Neutrophil (primary cell): ENCODE results near the gene GCN1.
A peak's percentile ranks its signal among the peaks of the same experiment; 100 is the strongest.

ENCODE experiments used
- H3K27ac ChIP-seq: fragments of 200-600 bp; sonication (generic); 2 replicates; pipeline ENCODE4 v1.5.1; 2016; ENCODE audit warnings: mild to moderate bottlenecking, moderate library complexity
- H3K27me3 ChIP-seq: fragments of 200-600 bp; sonication (generic); 2 replicates; pipeline ENCODE4 v1.6.0; 2016; ENCODE audit warnings: mild to moderate bottlenecking
- H3K36me3 ChIP-seq: fragments of 200-600 bp; sonication (generic); 2 replicates; pipeline ENCODE4 v1.5.1; 2017
- H3K4me1 ChIP-seq, 2 experiments: fragments of 200-600 bp in 1 of 2; sonication (generic) in 1 of 2; 1 replicate in 1 of 2; 2 replicates in 1 of 2; pipeline versions ENCODE4 v1.5.1 to v1.6.1; 2013 to 2016; ENCODE audit warnings: low read depth in 1 of 2, low read length in 1 of 2, mild to moderate bottlenecking in 1 of 2, moderate library complexity in 1 of 2; ENCODE audit not compliant: control insufficient read depth in 1 of 2, insufficient read depth in 1 of 2
- H3K4me3 ChIP-seq, 2 experiments: fragments of 200-600 bp in 1 of 2; sonication (generic) in 1 of 2; 1 replicate in 1 of 2; 2 replicates in 1 of 2; pipeline ENCODE4 v1.5.1; 2013 to 2016; ENCODE audit warnings: low read depth in 1 of 2, low read length in 1 of 2, mild to moderate bottlenecking in 1 of 2, moderate library complexity in 1 of 2
- H3K9me3 ChIP-seq: fragments of 200-600 bp; sonication (generic); 2 replicates; pipeline ENCODE4 v1.5.1; 2016
- TF ChIP-seq, protein P1 (sequence below): fragments of 200-600 bp; sonication (generic); IDR thresholded peaks from 2 replicates; pipeline ENCODE4 v1.5.1; 2016; ENCODE audit warnings: antibody characterized with exemption

GCN1 gene

DNA sequence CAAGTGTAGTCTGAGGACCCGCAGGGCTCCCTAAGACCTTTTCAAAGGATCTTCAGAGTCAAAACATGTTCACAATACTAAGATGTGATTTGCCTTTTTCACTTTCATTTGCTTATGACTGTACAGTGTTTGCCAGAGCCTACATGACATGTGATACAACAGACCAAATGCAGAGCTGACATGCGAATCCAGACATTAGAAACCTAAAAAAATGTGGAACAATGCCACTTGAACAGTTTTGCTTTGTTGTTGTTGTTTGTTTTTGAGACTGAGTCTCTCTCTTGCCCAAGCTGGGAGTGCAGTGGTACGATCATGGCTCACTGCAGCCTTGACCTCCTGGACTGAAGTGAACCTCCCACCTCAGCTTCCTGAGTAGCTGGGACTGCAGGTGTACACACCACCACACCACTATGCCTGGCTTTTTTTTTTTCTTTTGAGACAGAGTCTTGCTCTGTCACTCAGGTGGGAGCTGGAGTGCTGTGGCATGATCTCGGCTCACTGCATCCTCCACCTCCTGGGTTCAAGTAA lies 72.7 kb downstream of the GCN1 start:
- Histone ChIP-seq H3K36me3 (no peaks in the 10 kb centered on the region), H3K4me3 (no peak overlapping the region), H3K9me3 (no peaks in the 10 kb centered on the region), H3K27me3 (no peaks in the 10 kb centered on the region), H3K4me1 (peaks cover 31 to 32% of the 10 kb centered on the region in 2 experiments), H3K27ac (no peak overlapping the region)
- TF ChIP-seq, protein P1, sequence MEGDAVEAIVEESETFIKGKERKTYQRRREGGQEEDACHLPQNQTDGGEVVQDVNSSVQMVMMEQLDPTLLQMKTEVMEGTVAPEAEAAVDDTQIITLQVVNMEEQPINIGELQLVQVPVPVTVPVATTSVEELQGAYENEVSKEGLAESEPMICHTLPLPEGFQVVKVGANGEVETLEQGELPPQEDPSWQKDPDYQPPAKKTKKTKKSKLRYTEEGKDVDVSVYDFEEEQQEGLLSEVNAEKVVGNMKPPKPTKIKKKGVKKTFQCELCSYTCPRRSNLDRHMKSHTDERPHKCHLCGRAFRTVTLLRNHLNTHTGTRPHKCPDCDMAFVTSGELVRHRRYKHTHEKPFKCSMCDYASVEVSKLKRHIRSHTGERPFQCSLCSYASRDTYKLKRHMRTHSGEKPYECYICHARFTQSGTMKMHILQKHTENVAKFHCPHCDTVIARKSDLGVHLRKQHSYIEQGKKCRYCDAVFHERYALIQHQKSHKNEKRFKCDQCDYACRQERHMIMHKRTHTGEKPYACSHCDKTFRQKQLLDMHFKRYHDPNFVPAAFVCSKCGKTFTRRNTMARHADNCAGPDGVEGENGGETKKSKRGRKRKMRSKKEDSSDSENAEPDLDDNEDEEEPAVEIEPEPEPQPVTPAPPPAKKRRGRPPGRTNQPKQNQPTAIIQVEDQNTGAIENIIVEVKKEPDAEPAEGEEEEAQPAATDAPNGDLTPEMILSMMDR: no peak

DNA sequence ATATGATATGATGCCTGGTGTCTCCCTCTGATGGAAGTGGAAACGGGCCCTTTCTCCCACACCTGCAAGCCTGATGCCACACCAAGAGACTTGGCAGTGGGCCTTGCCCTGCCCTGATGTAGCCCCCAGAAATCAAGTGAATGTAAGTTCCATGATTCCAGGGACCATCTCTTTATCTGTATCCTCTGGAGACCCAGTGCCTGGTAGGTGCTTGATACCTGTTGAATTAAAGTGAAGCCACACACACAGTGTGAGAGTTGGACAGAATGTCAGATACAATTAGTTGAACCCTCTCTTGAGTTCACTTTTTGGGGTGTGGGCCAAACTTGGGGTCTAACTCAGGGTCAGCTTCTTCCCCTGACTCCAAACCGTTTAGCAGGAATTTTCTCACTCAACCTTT lies 73.2 kb downstream of the GCN1 start:
- Histone ChIP-seq H3K36me3 (no peaks in the 10 kb centered on the region), H3K4me3 (no peak overlapping the region), H3K4me1 (peaks cover 27 to 28% of the 10 kb centered on the region in 2 experiments), H3K27me3 (no peaks in the 10 kb centered on the region), H3K9me3 (no peaks in the 10 kb centered on the region), H3K27ac (no peak overlapping the region)
- TF ChIP-seq, protein P1: no peak

DNA sequence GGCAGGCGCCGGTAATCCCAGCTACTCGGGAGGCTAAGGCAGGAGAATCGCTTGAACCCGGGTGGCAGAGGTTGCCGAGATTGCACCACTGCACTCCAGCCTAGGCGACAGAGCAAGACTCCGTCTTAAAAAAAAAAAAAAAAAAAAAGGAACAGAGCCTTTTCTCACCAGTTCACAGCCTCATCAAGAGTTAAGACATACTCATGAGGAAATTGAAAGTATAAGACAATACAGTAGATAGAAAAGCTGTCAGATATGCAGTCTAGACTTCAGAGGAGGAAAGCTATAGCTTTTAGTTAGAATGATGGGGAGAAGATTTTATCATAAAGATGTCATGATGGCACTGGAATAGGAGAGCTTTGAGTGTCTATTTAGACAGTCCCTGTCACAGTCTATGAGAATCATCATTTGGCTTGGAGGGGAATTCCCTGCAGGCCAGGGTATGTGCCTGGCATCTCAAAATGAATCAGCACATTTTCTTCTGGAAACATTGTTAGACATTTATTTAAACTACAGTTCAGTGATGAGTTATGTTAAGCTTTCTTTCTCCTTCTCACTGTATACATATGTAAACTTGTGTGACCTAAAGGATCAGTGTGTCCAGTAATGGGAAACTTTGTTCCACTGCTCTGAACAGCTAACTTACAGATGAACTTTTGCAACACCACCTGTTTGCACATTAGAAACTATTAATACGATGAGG lies 75.1 kb downstream of the GCN1 start:
- no peak overlapping the region for H3K27ac ChIP-seq
- TF ChIP-seq, protein P1: no peak

DNA sequence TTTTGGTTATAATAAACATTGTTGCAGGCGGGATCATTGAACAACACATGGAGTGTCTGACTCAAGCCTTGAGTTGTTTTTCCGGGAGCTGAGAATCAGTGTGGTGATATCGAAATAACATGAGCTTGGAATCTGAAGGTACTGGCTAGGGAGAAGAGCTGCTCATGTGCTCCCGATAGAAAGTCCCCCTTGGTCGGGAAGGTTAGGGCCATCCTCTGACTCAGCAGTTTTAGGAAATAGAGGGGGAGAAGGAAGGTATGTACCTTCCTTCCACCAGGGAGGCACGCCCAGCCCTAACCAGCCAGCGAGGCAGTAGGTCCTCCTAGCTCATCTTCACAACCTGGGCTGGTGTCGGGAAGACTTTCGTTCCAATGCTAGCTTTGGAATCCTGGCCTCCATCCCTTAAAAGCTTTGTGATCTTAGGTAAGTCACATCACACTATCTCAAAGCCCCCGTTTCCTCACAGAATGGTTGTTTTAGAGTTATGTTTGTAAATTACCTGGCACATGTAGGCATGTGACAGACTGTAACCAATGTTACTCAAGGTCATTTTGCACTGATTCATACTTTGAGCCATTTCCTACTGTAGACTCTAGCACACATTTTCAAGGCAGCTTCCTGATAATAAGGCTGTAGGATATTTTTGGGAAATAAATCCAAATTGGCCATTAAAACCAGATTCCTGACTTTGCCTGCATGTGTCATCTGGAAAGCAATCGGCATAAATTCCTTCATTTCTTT lies 76.0 kb downstream of the GCN1 start:
- peaks cover 37% of the 10 kb centered on the region in 2 experiments for H3K4me1 ChIP-seq

More for the DNA sequence above, 75.1 kb downstream of the GCN1 start:
- H3K4me3 ChIP-seq: no peak overlapping the region
- peaks cover 35 to 36% of the 10 kb centered on the region in 2 experiments for H3K4me1 ChIP-seq
- H3K9me3 ChIP-seq: no peaks in the 10 kb centered on the region
- peaks cover 3% of the 10 kb centered on the region for H3K36me3 ChIP-seq
- no peaks in the 10 kb centered on the region for H3K27me3 ChIP-seq

DNA sequence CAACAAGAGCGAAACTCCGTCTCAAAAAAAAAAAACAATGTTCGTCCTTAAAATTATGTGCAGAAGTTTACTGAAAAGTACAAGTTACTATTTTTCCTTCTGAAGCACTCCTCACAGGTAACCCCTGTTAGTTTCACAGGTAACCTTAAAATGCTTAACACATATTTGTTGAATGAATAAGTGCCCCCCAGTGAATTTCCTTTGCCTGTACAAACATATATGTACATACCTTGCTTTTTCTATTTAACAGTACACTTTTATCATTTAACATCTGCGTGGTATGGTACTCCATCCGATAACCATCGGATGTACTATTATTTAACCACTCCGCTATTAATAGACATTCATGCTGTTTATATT lies 76.6 kb downstream of the GCN1 start:
- peak overlapping the region; percentile 73 to 99 for H3K4me3 ChIP-seq
- TF ChIP-seq, protein P1: no peak
- peaks cover 8% of the 10 kb centered on the region for H3K36me3 ChIP-seq
- no peak overlapping the region for H3K27ac ChIP-seq
- no peaks in the 10 kb centered on the region for H3K9me3 ChIP-seq
- H3K27me3 ChIP-seq: no peaks in the 10 kb centered on the region
- peaks cover 37% of the 10 kb centered on the region in 2 experiments for H3K4me1 ChIP-seq

More for the DNA sequence above, 76.0 kb downstream of the GCN1 start:
- H3K27me3 ChIP-seq: no peaks in the 10 kb centered on the region
- no peaks in the 10 kb centered on the region for H3K9me3 ChIP-seq
- H3K36me3 ChIP-seq: peaks cover 8% of the 10 kb centered on the region
- no peak overlapping the region for H3K27ac ChIP-seq
- TF ChIP-seq, protein P1: no peak
- no peak overlapping the region for H3K4me3 ChIP-seq
